ENCODE measurements around the gene DUSP9.

Gene DUSP9

DNA sequence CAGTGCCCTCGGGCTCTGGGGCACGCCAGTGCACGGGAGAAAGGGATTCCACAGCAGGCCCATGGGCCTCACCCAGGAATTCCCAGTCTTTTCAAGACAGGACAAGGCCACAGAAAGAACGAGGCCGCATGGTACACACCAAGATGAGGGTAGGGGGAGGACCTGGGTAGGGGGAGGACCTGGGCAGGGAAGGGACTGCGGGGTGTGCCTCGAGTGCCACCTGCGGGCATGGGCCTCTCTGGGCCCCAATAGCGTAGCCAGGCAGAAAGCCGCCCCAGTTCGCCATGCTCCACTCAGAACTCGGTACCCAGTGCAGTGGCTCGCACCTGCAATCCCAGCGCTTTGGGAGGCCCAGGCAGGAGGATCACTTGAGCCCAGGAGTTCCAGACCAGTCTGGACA, 14.0 kb upstream of the DUSP9 start:
- no peak overlapping the region for H3K27ac ChIP-seq (replicated peaks)
- no peak for TF ChIP-seq GABPA (IDR thresholded peaks at IDR 0.05; ENCODE audit: low read depth)
- no peak for TF ChIP-seq POLR2AphosphoS5 (IDR thresholded peaks at IDR 0.05; ENCODE audit: low read depth)
- no peak for TF ChIP-seq SPI1 (IDR thresholded peaks at IDR 0.05; ENCODE audit: borderline replicate concordance, low read depth)
- TF ChIP-seq, protein P1, sequence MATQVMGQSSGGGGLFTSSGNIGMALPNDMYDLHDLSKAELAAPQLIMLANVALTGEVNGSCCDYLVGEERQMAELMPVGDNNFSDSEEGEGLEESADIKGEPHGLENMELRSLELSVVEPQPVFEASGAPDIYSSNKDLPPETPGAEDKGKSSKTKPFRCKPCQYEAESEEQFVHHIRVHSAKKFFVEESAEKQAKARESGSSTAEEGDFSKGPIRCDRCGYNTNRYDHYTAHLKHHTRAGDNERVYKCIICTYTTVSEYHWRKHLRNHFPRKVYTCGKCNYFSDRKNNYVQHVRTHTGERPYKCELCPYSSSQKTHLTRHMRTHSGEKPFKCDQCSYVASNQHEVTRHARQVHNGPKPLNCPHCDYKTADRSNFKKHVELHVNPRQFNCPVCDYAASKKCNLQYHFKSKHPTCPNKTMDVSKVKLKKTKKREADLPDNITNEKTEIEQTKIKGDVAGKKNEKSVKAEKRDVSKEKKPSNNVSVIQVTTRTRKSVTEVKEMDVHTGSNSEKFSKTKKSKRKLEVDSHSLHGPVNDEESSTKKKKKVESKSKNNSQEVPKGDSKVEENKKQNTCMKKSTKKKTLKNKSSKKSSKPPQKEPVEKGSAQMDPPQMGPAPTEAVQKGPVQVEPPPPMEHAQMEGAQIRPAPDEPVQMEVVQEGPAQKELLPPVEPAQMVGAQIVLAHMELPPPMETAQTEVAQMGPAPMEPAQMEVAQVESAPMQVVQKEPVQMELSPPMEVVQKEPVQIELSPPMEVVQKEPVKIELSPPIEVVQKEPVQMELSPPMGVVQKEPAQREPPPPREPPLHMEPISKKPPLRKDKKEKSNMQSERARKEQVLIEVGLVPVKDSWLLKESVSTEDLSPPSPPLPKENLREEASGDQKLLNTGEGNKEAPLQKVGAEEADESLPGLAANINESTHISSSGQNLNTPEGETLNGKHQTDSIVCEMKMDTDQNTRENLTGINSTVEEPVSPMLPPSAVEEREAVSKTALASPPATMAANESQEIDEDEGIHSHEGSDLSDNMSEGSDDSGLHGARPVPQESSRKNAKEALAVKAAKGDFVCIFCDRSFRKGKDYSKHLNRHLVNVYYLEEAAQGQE (IDR thresholded peaks at IDR 0.05; ENCODE audit: insufficient replicate concordance, low read depth): no peak
- TF ChIP-seq CTCF (IDR thresholded peaks at IDR 0.05; ENCODE audit: insufficient read depth, low read length): no peak
- no peak for DNase-seq (ENCODE audit: low read depth in 1 of 2, low spot score in 1 of 2)
- H3K27me3 ChIP-seq (ENCODE audit: insufficient read depth, poor library complexity, severe bottlenecking): no peaks in the 10 kb centered on the region
- no peak overlapping the region for H3K4me3 ChIP-seq (replicated peaks; ENCODE audit: insufficient read depth, low read length)

DNA sequence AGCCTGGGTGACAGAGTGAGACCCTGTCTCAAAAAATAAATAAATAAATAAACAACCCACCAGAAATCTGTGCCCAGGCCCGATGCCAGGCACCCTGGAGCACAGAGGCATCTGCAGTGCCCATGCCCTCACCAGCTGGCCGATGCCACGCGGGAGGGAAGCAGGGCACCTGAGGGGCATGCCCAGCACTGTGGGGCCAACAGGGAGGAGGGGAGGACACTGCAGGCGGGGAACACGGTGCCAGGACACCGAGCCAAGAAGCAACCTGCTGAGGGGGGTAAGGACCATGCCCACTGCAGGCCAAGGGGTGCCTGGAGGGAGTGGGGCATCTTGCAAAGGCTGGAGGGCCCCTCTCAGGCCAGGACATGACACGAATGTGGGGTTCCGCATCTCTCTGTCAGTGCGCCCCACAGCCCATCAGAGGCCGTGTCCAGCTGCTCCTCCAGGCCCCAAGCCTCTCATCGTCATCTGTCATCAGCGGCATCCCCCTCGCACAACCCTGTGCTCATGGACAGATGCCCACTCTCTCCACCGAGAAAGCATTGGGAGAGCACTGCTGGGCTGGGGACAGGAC, 13.3 kb upstream of the DUSP9 start:
- no peak overlapping the region for H3K27ac ChIP-seq (replicated peaks)
- H3K4me3 ChIP-seq (replicated peaks; ENCODE audit: insufficient read depth, low read length): no peak overlapping the region
- no peak for DNase-seq (ENCODE audit: low read depth in 1 of 2, low spot score in 1 of 2)
- TF ChIP-seq CTCF (IDR thresholded peaks at IDR 0.05; ENCODE audit: insufficient read depth, low read length): no peak
- no peak for TF ChIP-seq POLR2AphosphoS5 (IDR thresholded peaks at IDR 0.05; ENCODE audit: low read depth)
- TF ChIP-seq GABPA (IDR thresholded peaks at IDR 0.05; ENCODE audit: low read depth): no peak
- TF ChIP-seq SPI1 (IDR thresholded peaks at IDR 0.05; ENCODE audit: borderline replicate concordance, low read depth): no peak
- TF ChIP-seq, protein P1 (IDR thresholded peaks at IDR 0.05; ENCODE audit: insufficient replicate concordance, low read depth): no peak
- H3K27me3 ChIP-seq (ENCODE audit: insufficient read depth, poor library complexity, severe bottlenecking): peaks cover 2% of the 10 kb centered on the region

GRCh38 chrX:153634236-153634635, 12.8 kb upstream of the DUSP9 start:
- Histone ChIP-seq H3K27ac (replicated peaks) (no peak overlapping the region), H3K4me3 (replicated peaks; ENCODE audit: insufficient read depth, low read length) (no peak overlapping the region), H3K27me3 (ENCODE audit: insufficient read depth, poor library complexity, severe bottlenecking) (peaks cover 2% of the 10 kb centered on the region)
- no peak for DNase-seq (ENCODE audit: low read depth in 1 of 2, low spot score in 1 of 2)
- TF ChIP-seq POLR2AphosphoS5 (IDR thresholded peaks at IDR 0.05; ENCODE audit: low read depth) (no peak), CTCF (IDR thresholded peaks at IDR 0.05; ENCODE audit: insufficient read depth, low read length) (no peak), SPI1 (IDR thresholded peaks at IDR 0.05; ENCODE audit: borderline replicate concordance, low read depth) (no peak), GABPA (IDR thresholded peaks at IDR 0.05; ENCODE audit: low read depth) (no peak)
- TF ChIP-seq, protein P1 (IDR thresholded peaks at IDR 0.05; ENCODE audit: insufficient replicate concordance, low read depth): no peak

Measured in HL-60 (cell line).